GM18951 (cell line): ENCODE results near the gene KEAP1.
"Not testable (repeated sequence)": the region's sequence is repeated elsewhere in the genome, so short reads cannot be mapped to it uniquely, and the experiment has no call there.

ENCODE experiments used
- POLR2A ChIP-seq: IDR thresholded peaks from 4 replicates; pipeline ENCODE4 v1.6.1; 2011; ENCODE audit warnings: mild to moderate bottlenecking; ENCODE audit not compliant: insufficient read length, insufficient read depth; ENCODE audit errors: extremely low read depth
- in situ Hi-C: fragments of 300-500 bp; cut with MboI; formaldehyde crosslinking; loops from one replicate; pipeline ENCODE4 v1.12.0; 2022; ENCODE audit warnings: low sequenced_read_pairs, mixed read lengths, inconsistent platforms; ENCODE audit not compliant: unreplicated experiment

Gene KEAP1

DNA sequence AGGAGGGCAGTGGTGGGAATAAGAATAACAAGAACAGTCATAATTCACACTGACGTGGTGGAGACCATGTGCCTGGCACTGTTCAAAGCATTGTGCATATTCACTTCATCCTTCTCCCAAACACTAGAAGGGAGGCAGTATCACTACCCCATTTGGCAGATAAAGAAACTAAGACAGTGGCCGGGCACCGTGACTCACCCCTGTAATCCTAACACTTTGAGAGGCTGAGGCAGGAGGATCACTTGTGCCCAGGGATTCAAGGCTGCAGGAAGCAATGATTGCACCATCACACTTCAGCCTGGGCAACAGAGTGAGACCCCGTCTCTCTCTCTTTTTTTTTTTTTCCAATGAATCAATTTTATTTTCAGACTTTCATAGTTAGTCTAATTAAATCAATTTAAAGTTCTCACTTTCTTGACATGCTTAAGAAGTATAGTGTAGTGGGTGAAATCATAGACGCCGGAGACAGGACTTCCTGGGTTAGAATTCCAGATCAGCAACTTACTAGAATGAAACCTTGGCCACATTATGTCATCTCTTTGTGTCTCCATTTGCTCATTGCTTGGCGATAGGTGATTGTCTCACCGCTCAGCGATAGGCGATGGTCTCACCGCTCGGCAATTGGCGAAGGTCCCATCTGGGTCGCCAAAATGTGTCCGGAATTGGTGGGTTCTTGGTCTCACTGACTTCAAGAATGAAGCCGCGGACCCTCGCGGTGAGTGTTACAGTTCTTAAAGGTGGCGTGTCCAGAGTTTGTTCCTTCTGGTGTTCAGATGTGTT, 35.2 kb upstream of the KEAP1 start:
- no peak for TF ChIP-seq POLR2A

DNA sequence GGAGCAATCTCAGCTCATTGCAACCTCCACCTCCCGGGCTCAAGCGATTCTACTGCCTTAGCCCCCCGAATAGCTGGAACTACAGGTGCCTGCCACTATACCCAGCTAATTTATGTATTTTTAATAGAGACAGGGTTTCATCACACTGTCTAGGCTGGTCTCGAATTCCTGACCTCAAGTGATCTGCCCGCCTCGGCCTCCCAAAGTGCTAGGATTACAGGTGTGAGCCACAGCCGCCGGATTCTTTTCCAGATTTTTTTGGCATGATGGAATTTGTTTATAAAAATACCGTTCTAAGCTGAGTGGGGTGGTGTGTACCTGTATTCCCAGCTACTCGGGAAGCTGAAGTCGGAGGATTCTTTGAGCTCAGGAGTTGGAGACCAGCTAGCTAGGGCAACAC, 34.5 kb upstream of the KEAP1 start:
- in situ Hi-C loops = no loop called here
- TF ChIP-seq POLR2A = no peak

More for the DNA sequence above, 35.2 kb upstream of the KEAP1 start:
- in situ Hi-C loops = no loop called here

DNA sequence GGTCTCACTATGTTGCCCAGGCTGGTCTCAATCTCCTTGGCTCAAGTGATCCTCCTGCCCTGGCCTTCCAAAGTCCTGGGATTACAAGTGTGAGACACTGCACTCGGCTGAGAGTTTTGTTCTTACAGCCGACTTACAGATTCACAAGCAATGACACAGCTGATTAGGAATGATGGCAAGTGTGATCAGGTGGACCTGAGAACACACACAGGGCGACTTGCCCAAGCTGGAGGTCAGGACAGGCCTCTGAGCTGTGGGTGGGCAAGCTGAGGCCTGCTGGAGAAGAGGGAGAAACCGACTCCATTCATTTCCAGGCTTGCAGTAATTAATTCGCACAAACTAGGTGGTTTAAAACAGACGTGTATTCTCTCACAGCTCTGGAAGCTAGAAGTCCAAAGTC, 32.5 kb upstream of the KEAP1 start:
- in situ Hi-C loops = no loop called here
- TF ChIP-seq POLR2A = no peak

DNA sequence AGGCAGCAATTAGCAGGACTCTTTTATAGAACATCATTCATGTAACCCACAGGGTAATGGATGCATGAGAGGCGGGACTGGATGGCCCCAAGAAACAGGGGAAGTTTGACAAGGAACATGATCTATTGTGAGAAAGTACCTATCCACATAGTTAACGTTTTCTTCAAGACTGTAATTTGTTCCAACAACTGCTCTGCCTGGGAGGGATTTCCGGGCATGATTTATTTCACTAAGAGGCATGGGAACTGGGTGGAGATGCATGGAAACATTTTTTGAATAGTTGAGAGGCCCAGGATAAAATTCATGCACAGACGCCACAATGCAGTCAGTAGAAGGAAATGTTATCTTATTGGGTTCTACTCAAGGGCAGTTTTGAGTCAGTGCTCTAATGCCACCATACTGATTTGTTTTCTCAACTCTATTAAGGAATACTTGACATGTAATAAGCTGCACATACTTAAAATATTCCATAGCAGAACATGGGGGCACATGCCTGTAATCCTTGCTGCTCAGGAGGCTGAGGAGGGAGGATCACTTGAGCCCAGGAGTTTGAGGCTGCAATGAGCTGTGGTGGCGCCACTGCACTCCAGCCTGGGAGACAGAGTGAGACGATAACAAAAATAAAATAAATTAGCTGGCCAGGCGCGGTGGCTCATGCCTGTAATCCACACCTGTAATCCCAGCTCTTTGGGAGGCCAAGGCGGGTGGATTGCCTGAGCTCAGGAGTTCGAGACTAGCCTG, 30.7 kb upstream of the KEAP1 start:
- TF ChIP-seq POLR2A = no peak
- in situ Hi-C loops = no loop called here

DNA sequence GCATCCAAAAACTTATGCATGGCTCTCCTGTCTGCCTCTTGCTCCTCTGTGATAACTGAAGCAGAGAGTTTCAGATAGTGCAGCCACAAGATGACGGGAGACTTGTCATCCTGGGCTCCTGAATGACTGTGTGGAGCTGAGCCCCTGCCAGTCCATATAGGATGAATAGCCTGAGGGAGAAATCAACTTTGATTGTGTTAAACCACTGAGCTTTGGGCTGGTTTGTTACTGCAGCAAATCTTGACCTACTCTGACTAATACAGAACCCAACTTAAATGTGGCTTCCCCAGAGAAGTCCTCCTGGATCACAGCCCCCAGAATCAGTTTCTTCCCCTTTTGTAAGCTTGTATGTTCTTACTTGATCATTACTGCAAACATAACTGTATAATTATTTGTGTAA, 29.3 kb upstream of the KEAP1 start:
- no peak for TF ChIP-seq POLR2A
- in situ Hi-C loops = no loop called here

DNA sequence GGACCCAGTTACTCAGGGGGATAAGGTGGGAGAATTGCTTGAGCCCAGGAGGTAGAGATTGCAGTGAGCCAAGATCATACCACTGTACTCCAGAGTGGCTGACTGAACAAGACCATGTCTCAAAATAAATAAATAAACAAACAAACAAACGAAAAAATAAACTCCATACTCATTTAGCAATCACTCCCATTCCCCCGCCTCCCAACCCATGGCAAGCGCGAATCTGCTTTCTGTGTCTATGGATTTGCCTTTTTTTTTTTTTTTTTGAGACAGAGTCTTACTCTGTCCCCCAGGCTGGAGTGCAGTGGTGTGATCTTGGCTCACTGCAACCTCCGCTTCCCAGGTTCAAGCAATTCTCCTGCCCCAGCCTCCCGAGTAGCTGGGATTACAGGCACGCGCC, 23.7 kb upstream of the KEAP1 start:
- in situ Hi-C loops = not testable (repeated sequence)

DNA sequence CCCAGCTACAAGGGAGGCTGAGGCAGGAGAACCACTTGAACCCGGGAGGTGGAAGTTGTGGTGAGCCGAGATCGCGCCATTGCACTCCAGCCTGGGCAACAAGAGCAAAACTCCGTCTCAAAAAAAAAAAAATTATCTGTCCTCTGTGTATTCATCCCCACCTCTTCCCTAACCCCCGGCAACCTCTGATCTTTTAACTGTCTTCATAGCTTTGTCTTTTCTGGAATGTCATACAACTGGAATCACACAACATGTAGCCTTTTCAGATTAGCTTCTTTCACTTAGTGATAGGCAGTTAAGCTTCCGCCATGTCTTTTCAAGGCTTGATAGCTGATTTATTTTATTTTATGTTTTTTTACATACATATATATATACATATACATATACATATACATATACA, 22.5 kb upstream of the KEAP1 start:
- in situ Hi-C loops = no loop called here
- TF ChIP-seq POLR2A = no peak

DNA sequence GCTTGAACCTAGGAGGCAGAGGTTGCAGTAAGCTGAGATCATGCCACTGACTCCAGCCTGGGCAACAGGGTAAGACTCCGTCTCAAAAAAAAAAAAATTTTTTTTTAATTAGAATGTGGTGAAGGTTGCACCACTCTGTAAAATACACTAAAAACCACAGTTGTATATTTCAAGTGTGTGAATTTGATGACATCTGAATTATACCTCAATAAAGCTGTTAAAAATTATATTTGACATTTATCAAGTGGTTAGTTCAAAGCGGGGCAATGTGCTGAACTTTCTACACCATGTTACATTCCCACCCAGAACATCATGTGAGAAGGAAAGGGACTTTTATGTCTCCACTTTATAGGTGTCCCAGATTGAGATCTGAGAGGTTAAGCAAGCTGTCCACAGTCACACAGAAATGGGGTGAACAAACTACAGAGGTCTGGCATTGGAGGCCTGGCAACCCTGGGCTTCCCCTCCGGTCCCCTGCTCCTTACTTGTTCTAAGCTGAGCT, 20.0 kb upstream of the KEAP1 start:
- no peak for TF ChIP-seq POLR2A
- in situ Hi-C loops = no loop called here

DNA sequence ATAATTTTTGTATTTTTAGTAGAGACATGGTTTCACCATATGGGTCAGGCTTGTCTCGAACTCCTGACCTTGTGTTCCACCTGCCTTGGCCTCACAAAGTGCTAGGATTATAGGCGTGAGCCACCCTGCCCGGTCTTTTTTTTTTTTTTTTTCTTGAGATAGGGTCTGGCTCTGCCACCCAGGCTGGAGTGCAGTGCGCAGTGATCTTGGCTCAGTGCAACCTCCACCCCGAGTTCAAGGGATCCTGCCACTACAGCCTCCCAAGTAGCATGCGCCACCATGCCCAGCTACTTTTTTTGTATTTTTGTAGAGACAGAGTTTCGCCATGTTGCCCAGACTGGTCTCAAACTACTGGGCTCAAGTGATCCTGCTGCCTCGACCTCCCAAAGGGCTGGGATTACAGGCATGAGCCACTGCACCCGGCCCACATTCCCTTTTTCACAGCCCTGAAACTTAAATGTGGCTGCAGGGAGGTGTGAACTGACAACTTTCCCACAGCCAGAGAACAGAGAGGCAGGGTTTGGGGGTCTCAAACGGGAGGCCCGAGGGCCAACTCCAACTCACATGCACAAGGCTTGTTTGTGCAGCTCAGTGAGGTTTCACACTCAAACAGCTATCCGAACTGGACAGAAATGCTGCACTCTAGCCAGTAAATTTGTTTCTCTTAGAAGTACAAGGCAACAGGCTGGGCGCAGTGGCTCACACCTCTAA, 18.5 kb upstream of the KEAP1 start:
- TF ChIP-seq POLR2A = no peak
- in situ Hi-C loops = no loop called here

DNA sequence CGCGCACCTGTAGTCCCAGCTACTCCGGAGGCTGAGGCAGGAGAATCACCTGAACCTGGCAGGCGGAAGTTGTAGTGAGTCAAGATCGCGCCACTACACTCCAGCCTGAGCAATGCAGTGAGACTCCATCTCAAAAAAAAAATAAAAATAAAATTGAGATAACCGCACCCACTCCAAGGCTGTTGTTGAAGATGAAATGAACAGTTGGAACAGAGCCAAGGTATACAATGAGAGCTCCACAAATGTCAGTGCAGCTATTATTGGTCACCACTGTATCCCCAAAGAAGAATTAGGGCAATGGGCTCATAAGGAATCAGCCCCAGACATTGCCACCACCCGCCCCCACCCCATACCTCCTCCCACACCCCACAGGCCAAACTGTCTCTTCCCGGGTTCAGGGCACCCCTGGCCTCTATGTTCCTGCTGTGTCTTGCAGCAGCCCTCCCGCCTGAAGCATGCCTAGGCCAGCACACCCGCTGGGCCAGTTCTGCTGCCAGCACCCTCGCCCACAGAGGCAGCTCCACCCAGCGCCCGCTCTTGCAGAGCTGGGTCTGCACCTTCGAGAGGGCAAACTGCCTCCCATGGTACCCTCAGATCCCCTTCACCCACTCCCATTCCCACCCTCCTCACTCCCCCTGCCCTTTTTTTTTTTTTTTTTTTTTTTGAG, 17.6 kb upstream of the KEAP1 start:
- TF ChIP-seq POLR2A = no peak
- in situ Hi-C loops = no loop called here

DNA sequence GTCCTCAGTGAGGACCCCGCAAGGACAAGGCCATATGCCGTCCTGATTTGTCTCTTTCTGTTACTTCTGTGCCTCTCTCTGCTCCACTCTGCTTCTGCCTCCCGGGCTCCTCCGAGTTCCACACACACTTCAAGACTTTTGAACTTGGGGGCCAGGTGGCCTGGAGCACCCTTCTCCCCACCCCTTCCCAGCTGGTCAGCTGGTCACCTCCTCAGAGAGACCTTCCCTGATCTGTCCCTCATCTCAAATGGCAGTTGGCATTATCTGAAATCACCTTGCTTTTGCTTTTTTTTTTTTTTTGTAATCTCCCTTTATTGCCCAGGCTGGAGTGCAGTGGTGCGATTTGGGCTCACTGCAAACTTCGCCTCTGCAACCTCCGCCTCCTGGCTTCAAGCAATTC, 16.3 kb upstream of the KEAP1 start:
- TF ChIP-seq POLR2A = no peak
- in situ Hi-C loops = no loop called here

DNA sequence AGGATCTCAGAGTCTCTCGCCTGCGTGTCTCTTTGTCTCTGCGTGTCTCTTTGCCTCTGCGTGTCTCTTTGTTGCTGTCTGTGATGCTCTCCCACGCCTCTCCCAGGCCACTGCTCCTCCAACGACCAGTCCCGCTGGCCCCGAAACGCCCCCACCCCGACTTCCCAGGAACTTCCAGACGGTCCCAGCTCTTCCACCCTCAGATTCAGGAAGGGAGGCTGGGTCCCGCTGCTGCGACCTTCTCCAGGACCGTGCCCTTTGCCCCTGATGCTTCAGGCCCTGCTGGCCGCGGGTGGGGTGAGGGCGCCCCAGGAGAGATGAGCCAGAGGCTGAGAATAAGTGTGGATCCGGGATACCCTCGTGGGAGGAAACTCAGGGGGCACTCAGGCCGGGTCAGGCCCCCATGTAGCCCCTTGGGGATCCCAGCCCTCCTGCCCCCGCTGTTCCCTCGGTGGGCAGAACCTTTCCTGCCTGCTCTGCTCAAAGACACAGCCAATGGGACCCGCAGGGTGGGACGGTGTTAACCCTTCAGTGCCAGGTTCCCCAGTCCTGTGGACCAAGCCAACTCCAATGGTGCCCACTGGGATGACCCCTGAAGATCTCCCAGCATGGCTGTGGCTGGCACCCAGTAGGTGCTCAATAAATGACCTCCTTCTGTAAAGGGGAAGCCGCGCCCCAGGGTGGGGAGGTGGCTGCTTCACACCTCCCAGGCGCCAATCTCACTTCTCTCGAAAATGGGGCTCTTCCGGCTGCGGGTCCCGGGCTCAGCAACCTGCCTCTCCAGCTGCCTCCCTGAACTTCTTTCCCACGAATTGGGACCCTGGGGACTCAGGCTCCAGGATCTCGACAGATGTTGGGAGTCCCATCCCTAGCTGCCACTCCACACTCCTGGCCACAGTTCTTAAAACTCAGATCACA, 15.5 kb upstream of the KEAP1 start:
- no peak for TF ChIP-seq POLR2A
- in situ Hi-C loops = no loop called here
